NB4 (cell line): ENCODE measurements around the gene ANKRD28.

ENCODE experiments used
- POLR2A ChIP-seq: IDR thresholded peaks from 2 replicates; pipeline ENCODE4 v1.6.1; 2011; ENCODE audit warnings: mild to moderate bottlenecking; ENCODE audit not compliant: insufficient read length; ENCODE audit errors: extremely low read depth
- TF ChIP-seq, protein P1 (sequence below): IDR thresholded peaks from 2 replicates; pipeline ENCODE4 v1.6.1; 2011; ENCODE audit warnings: low read depth, low read length
- TF ChIP-seq, protein P2 (sequence below): IDR thresholded peaks from one replicate; pipeline ENCODE4 v1.5.1; 2012; ENCODE audit warnings: low read depth, low read length

DNA sequence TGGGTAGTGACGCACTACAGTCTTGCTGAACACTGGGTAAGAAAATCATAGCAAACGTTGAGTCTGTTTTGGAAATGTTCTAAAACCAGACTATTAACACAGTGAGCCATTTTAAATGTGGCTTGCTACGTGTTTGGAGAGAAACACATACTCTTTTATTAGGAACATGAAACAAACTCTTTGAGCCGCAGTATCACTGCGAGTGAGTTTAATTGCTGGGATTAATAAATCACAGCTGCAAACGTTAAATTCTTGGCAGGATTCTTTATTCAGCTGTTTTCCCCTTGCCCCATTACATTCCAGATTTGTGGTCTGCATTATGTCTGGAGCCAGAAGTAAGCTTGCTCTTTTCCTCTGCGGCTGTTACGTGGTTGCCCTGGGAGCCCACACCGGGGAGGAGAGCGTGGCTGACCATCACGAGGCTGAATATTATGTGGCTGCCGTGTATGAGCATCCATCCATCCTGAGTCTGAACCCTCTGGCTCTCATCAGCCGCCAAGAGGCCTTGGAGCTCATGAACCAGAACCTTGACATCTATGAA, 162.6 kb downstream of the ANKRD28 start:
- TF ChIP-seq, protein P1, sequence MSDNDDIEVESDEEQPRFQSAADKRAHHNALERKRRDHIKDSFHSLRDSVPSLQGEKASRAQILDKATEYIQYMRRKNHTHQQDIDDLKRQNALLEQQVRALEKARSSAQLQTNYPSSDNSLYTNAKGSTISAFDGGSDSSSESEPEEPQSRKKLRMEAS, result no peak
- TF ChIP-seq, protein P2, sequence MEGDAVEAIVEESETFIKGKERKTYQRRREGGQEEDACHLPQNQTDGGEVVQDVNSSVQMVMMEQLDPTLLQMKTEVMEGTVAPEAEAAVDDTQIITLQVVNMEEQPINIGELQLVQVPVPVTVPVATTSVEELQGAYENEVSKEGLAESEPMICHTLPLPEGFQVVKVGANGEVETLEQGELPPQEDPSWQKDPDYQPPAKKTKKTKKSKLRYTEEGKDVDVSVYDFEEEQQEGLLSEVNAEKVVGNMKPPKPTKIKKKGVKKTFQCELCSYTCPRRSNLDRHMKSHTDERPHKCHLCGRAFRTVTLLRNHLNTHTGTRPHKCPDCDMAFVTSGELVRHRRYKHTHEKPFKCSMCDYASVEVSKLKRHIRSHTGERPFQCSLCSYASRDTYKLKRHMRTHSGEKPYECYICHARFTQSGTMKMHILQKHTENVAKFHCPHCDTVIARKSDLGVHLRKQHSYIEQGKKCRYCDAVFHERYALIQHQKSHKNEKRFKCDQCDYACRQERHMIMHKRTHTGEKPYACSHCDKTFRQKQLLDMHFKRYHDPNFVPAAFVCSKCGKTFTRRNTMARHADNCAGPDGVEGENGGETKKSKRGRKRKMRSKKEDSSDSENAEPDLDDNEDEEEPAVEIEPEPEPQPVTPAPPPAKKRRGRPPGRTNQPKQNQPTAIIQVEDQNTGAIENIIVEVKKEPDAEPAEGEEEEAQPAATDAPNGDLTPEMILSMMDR, result no peak
- TF ChIP-seq POLR2A, result no peak
